H1 (cell line): ENCODE results near the gene CDT1. TPM values are rescaled to one million over a fixed set of nuclear protein-coding genes. Genes with fewer than 3 reads are reported as not detected.

Source experiments
- polyA plus RNA-seq, 7 experiments: library from polyadenylated mRNA; depleted of rRNA in 3 of 7; stranded (reverse) in 5 of 7; unstranded in 2 of 7; fragments of >200 nt in 5 of 7; fragments of 200-250 nt in 2 of 7; gene quantifications; 1 replicate in 5 of 7; 2 replicates in 1 of 7; 4 replicates in 1 of 7; pipeline versions ENCODE4 v1.2.1 to v1.2.3, GENCODE V29; 2011 to 2013; ENCODE audit warnings: missing spikeins in 2 of 7, mixed read lengths in 2 of 7
- total RNA-seq: library from RNA; stranded (reverse); fragmentation: NEBNext Ultra II Directional; extraction: Animal tissue kit (Norgen Biotek cat#: 25700); gene quantifications from 2 replicates; pipeline ENCODE4 v1.2.1, GENCODE V29; 2021
- TF ChIP-seq, protein P1 (sequence below): IDR thresholded peaks from 2 replicates; pipeline ENCODE4 v1.6.1; 2012; ENCODE audit warnings: low read length, inconsistent platforms

The CDT1 gene
- total and polyA plus RNA-seq, 2 of the 8 experiments (the other 6 are each of a cell fraction or from before 2014, with no cell fraction given): 76.7 to 95.4 TPM

DNA sequence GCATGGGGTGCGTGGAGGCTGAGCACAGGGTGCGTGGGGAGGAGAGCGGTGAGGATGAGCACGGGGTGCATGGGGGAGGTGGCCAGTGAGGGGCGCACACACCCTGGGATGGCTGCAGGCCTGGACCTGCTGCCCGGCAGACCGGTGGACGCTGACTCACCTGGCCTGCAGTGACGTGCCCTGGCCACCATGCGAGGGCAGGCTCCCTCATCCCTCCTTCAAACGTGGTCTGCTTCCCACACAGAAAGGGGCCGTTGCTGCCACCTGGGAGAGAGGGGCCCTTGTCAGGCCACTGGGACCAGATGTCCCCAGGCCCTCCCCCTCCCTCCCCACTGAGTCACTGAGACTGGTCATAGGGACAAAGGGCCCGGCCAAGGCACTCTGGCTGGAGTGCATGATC, 28.2 kb downstream of the CDT1 start (continued):
- TF ChIP-seq, protein P1, sequence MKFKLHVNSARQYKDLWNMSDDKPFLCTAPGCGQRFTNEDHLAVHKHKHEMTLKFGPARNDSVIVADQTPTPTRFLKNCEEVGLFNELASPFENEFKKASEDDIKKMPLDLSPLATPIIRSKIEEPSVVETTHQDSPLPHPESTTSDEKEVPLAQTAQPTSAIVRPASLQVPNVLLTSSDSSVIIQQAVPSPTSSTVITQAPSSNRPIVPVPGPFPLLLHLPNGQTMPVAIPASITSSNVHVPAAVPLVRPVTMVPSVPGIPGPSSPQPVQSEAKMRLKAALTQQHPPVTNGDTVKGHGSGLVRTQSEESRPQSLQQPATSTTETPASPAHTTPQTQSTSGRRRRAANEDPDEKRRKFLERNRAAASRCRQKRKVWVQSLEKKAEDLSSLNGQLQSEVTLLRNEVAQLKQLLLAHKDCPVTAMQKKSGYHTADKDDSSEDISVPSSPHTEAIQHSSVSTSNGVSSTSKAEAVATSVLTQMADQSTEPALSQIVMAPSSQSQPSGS: no peak
